Measurements from ENCODE around the gene AURKAIP1. TPM values are rescaled to one million over a fixed set of nuclear protein-coding genes. Genes with fewer than 3 reads are reported as not detected.

Gene AURKAIP1
- total and polyA plus RNA-seq, 7 experiments from 2014 or later: 53.8 to 160 (median 65.2) TPM

DNA sequence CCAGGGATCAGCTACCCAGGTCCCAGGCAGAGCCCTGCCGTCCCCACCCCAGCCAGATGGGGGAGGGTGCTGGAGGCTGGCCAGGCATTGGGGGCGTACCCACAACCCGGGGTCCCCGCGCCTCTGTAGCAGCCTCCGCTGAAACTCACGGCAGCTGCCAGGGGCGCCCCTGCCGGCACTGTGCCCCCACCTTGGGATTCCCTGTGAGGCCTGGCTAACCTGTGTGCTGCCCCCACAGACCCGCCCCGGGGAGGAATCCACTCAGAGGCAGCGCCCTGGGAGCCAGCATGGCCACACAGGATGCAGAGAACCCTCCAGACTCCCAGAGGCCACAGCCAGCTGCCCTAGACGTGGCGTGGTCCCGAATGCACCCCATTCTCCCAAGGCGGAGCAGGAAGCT is 29.6 kb downstream of the AURKAIP1 start:
- Mint-ChIP-seq H3K9me3 (peaks cover 0 to 4% (median 0%) of the 10 kb centered on the region in 11 donors), H3K27ac (no peak overlapping the region), H3K4me1 (peaks cover 12 to 22% (median 13%) of the 10 kb centered on the region in 7 donors), H3K36me3 (peaks cover 0 to 11% (median 4%) of the 10 kb centered on the region in 5 donors), H3K4me3 (no peak overlapping the region), H3K27me3 (no peaks in the 10 kb centered on the region)
- no peak overlapping the region for H3K4me3 ChIP-seq (ENCODE audit: low read length)
- H3K9me3 ChIP-seq (ENCODE audit: control insufficient read depth in 2 of 3, low read length in 3 of 3): no peaks in the 10 kb centered on the region
- H3K36me3 ChIP-seq (ENCODE audit: control insufficient read depth in 2 of 3, insufficient read depth in 3 of 3, low read length in 3 of 3): peaks cover 0 to 8% (median 0%) of the 10 kb centered on the region in 3 experiments
- H3K27ac ChIP-seq (ENCODE audit: low read depth, low read length): no peak overlapping the region
- ATAC-seq (no peak), DNase-seq (no peak)
- no peaks in the 10 kb centered on the region for H3K27me3 ChIP-seq (ENCODE audit: control insufficient read depth in 2 of 2, insufficient read depth in 2 of 2, low read length in 2 of 2)
- POLR2A ChIA-PET: no interaction called here
- H3K4me1 ChIP-seq (ENCODE audit: control insufficient read depth in 2 of 2, insufficient read depth in 2 of 2, low read length in 2 of 2): peaks cover 0 to 9% of the 10 kb centered on the region in 2 donors
- intact Hi-C loops (cut with micrococcal nuclease): no loop called here
- CTCF ChIA-PET: no interaction called here

DNA sequence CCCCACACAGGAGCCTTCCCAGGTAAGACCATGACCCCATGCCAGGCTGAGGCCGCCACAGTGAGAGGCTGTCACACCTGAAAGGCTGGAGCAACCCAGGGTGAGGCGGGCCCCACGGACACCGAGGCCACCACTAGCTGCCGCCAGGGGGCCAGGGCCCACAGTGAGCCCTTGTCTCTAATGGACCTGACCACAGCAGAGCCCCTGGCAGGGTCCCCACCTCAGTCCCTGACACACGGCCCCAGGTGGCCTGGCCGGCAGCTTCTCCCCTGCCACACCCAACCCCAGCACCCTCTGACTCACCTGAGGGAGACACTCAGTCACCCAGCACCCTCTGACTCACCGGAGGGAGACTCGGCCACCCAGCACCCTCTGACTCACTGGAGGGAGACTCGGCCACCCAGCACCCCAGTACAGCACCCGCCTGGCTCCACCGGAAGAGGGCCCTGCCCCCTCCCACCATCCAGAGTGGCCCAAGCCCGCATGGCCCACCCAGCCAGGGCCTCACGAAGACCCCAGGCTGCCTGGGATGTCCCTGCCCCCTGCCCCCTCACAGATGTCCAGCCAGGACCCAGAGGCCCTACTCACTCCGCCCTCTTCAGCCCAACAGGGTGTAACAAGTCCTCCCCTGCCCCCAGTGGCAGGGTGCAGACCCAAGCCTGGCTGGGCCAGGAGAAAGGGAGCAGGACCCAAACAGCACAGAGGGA is 30.2 kb downstream of the AURKAIP1 start:
- no peak for ATAC-seq
- Histone ChIP-seq H3K27me3 (ENCODE audit: control insufficient read depth in 2 of 2, insufficient read depth in 2 of 2, low read length in 2 of 2) (no peaks in the 10 kb centered on the region), H3K27ac (ENCODE audit: low read depth, low read length) (no peak overlapping the region), H3K36me3 (ENCODE audit: control insufficient read depth in 2 of 3, insufficient read depth in 3 of 3, low read length in 3 of 3) (peaks cover 0 to 13% (median 0%) of the 10 kb centered on the region in 3 experiments), H3K4me1 (ENCODE audit: control insufficient read depth in 2 of 2, insufficient read depth in 2 of 2, low read length in 2 of 2) (peaks cover 0 to 9% of the 10 kb centered on the region in 2 donors), H3K9me3 (ENCODE audit: control insufficient read depth in 2 of 3, low read length in 3 of 3) (no peaks in the 10 kb centered on the region), H3K4me3 (ENCODE audit: low read length) (no peak overlapping the region)
- H3K27ac Mint-ChIP-seq: peak overlapping the region in 1 of 9 donors; percentile 25
- H3K9me3 Mint-ChIP-seq: peaks cover 0 to 4% (median 0%) of the 10 kb centered on the region in 11 donors
- ChIA-PET POLR2A (no interaction called here), CTCF (no interaction called here)
- DNase-seq: no peak
- H3K27me3 Mint-ChIP-seq: no peaks in the 10 kb centered on the region
- H3K4me1 Mint-ChIP-seq: peaks cover 12 to 22% (median 13%) of the 10 kb centered on the region in 7 donors
- H3K4me3 Mint-ChIP-seq: no peak overlapping the region
- H3K36me3 Mint-ChIP-seq: peaks cover 0 to 11% (median 4%) of the 10 kb centered on the region in 5 donors
- intact Hi-C loops (cut with micrococcal nuclease): no loop called here

DNA sequence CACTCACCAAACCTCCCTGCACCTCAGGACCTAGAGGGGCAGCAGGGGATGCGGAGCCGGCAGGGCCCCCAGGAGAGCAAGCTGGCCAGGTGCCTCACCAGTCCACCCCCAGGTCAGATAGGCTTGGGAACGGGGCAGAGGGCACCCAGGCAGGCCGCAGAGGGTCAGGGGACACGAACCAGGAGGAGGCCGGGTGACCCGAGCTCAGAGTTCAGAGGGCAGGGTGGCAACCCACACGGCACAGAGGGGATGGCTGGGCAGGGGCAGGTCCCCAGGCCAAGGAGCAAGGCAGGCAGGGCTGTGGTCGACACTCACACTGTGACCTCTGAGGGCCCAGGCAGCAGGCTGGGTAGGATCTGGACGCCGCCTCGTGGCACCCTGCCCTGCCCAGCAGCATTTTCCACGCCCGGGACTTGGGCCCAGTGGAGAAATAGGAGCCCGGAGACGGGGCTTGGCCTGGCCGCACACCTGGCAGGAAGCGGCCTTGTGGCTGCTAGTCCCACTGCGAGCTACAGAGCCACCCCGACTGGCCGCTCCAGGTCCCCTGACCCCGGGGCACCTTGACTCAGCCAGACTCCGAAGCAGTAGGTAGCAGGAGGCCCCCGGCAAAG is 31.1 kb downstream of the AURKAIP1 start:
- Mint-ChIP-seq H3K4me3 (no peak overlapping the region), H3K27me3 (no peaks in the 10 kb centered on the region), H3K27ac (no peak overlapping the region), H3K36me3 (peaks cover 0 to 11% (median 4%) of the 10 kb centered on the region in 5 donors), H3K4me1 (peaks cover 12 to 22% (median 13%) of the 10 kb centered on the region in 7 donors), H3K9me3 (peaks cover 0 to 4% (median 0%) of the 10 kb centered on the region in 11 donors)
- no peak for ATAC-seq
- Histone ChIP-seq H3K4me3 (ENCODE audit: low read length) (no peak overlapping the region), H3K4me1 (ENCODE audit: control insufficient read depth in 2 of 2, insufficient read depth in 2 of 2, low read length in 2 of 2) (peaks cover 0 to 9% of the 10 kb centered on the region in 2 donors), H3K36me3 (ENCODE audit: control insufficient read depth in 2 of 3, insufficient read depth in 3 of 3, low read length in 3 of 3) (peaks cover 0 to 16% (median 0%) of the 10 kb centered on the region in 3 experiments), H3K9me3 (ENCODE audit: control insufficient read depth in 2 of 3, low read length in 3 of 3) (no peaks in the 10 kb centered on the region), H3K27me3 (ENCODE audit: control insufficient read depth in 2 of 2, insufficient read depth in 2 of 2, low read length in 2 of 2) (no peaks in the 10 kb centered on the region), H3K27ac (ENCODE audit: low read depth, low read length) (no peak overlapping the region)
- CTCF ChIA-PET: interaction anchor here (0.7 kb wide), 1 partner anchor 306 kb away, joined by 3 read pairs; no protein-coding TSS in a partner anchor
- intact Hi-C loops (cut with micrococcal nuclease): no loop called here
- POLR2A ChIA-PET: no interaction called here
- no peak for DNase-seq

DNA sequence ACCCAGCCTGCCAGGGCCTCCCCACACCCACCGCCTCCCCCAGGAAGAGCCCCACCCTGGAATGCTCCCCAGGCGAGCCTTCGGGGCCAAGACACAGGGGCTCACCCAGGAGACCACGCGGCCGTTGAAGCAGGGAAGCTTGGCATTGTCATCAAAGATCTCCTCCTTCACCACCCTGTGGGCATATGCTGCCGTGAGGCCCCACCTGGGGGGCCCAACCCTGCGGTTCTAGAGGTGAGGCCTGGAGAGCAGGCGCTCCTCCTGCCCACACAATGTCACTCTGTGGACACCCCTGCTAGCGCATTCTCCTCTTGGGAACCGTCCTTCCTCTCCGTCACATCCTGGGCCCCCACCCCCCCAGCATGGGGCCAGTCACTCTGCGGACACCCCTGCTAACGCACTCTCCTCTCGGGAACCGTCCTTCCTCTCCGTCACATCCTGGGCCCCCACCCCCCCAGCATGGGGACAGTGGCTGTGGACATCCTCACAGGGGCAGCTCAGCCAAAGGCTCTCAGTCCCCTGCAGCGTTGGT is 32.4 kb downstream of the AURKAIP1 start:
- Mint-ChIP-seq H3K27ac (no peak overlapping the region), H3K4me1 (peaks cover 10 to 17% (median 12%) of the 10 kb centered on the region in 7 donors), H3K9me3 (peaks cover 0 to 4% (median 0%) of the 10 kb centered on the region in 11 donors), H3K4me3 (no peak overlapping the region), H3K36me3 (peaks cover 0 to 11% (median 4%) of the 10 kb centered on the region in 5 donors), H3K27me3 (no peaks in the 10 kb centered on the region)
- H3K9me3 ChIP-seq (ENCODE audit: control insufficient read depth in 2 of 3, low read length in 3 of 3): no peaks in the 10 kb centered on the region
- intact Hi-C loops (cut with micrococcal nuclease): no loop called here
- ChIA-PET POLR2A (no interaction called here), CTCF (no interaction called here)
- H3K36me3 ChIP-seq (ENCODE audit: control insufficient read depth in 2 of 3, insufficient read depth in 3 of 3, low read length in 3 of 3): peaks cover 0 to 24% (median 0%) of the 10 kb centered on the region in 3 experiments
- H3K27me3 ChIP-seq (ENCODE audit: control insufficient read depth in 2 of 2, insufficient read depth in 2 of 2, low read length in 2 of 2): no peaks in the 10 kb centered on the region
- DNase-seq: no peak
- no peak overlapping the region for H3K27ac ChIP-seq (ENCODE audit: low read depth, low read length)
- H3K4me1 ChIP-seq (ENCODE audit: control insufficient read depth in 2 of 2, insufficient read depth in 2 of 2, low read length in 2 of 2): peaks cover 0 to 1% of the 10 kb centered on the region in 2 donors
- no peak for ATAC-seq
- H3K4me3 ChIP-seq (ENCODE audit: low read length): no peak overlapping the region

- intact Hi-C loops (cut with micrococcal nuclease): no loop called here
- Histone ChIP-seq H3K36me3 (ENCODE audit: control insufficient read depth in 2 of 3, insufficient read depth in 3 of 3, low read length in 3 of 3) (peaks cover 0 to 29% (median 0%) of the 10 kb centered on the region in 3 experiments), H3K27me3 (ENCODE audit: control insufficient read depth in 2 of 2, insufficient read depth in 2 of 2, low read length in 2 of 2) (no peaks in the 10 kb centered on the region), H3K27ac (ENCODE audit: low read depth, low read length) (no peak overlapping the region), H3K9me3 (ENCODE audit: control insufficient read depth in 2 of 3, low read length in 3 of 3) (no peaks in the 10 kb centered on the region), H3K4me3 (ENCODE audit: low read length) (no peak overlapping the region), H3K4me1 (ENCODE audit: control insufficient read depth in 2 of 2, insufficient read depth in 2 of 2, low read length in 2 of 2) (no peaks in the 10 kb centered on the region)
- ATAC-seq (no peak), DNase-seq (no peak)
- Mint-ChIP-seq H3K4me3 (no peak overlapping the region), H3K27ac (no peak overlapping the region), H3K27me3 (no peaks in the 10 kb centered on the region), H3K9me3 (peaks cover 0 to 4% (median 0%) of the 10 kb centered on the region in 11 donors), H3K4me1 (peaks cover 5 to 14% (median 6%) of the 10 kb centered on the region in 7 donors), H3K36me3 (peaks cover 0 to 11% (median 4%) of the 10 kb centered on the region in 5 donors)
- ChIA-PET CTCF (no interaction called here), POLR2A (no interaction called here)
Measured at GRCh38 chr1:1342061-1342562, 32.9 kb downstream of the AURKAIP1 start.

DNA sequence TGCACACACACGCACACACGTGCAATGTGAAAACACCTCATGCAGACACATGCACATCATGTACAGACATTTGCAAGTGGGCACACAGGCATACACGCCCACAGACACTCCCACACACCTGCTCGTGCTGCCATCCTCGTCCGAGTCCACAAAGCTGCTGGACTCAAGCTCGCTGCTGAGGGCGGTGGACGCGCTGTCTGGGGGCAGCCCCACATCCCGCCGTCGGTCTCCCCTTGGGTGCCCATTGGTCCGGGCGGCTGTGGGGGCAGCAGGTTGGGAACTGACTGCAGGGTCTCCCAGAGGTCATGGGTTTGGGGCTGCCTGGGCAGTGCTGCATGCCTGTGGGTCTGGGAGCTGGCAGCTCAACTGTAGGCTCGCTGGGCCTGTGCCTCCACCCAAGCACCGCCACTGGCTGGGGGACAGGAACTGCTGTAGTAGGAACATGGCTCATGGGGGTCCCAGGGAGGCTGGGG is 33.4 kb downstream of the AURKAIP1 start:
- Mint-ChIP-seq H3K4me1 (peaks cover 0 to 9% (median 1%) of the 10 kb centered on the region in 7 donors), H3K36me3 (peaks cover 0 to 11% (median 4%) of the 10 kb centered on the region in 5 donors)
- CTCF ChIA-PET: no interaction called here

More for the DNA sequence above, 33.4 kb downstream of the AURKAIP1 start:
- H3K9me3 Mint-ChIP-seq: peaks cover 0 to 4% (median 0%) of the 10 kb centered on the region in 11 donors
- ATAC-seq: no peak
- Histone ChIP-seq H3K27ac (ENCODE audit: low read depth, low read length) (no peak overlapping the region), H3K4me1 (ENCODE audit: control insufficient read depth in 2 of 2, insufficient read depth in 2 of 2, low read length in 2 of 2) (no peaks in the 10 kb centered on the region), H3K9me3 (ENCODE audit: control insufficient read depth in 2 of 3, low read length in 3 of 3) (no peaks in the 10 kb centered on the region), H3K36me3 (ENCODE audit: control insufficient read depth in 2 of 3, insufficient read depth in 3 of 3, low read length in 3 of 3) (peaks cover 0 to 29% (median 0%) of the 10 kb centered on the region in 3 experiments), H3K4me3 (ENCODE audit: low read length) (no peak overlapping the region), H3K27me3 (ENCODE audit: control insufficient read depth in 2 of 2, insufficient read depth in 2 of 2, low read length in 2 of 2) (no peaks in the 10 kb centered on the region)
- H3K4me3 Mint-ChIP-seq: no peak overlapping the region
- intact Hi-C loops (cut with micrococcal nuclease): no loop called here
- H3K27ac Mint-ChIP-seq: no peak overlapping the region
- H3K27me3 Mint-ChIP-seq: no peaks in the 10 kb centered on the region
- DNase-seq: no peak
- POLR2A ChIA-PET: no interaction called here
